H1 (cell line): ENCODE results near the gene GABRA4. TPM values are rescaled to one million over a fixed set of nuclear protein-coding genes. Genes with fewer than 3 reads are reported as not detected.

Source experiments
- CTCF ChIA-PET: fragments of 300-600 bp; sonication (Branson Sonifier 250); formaldehyde crosslinking; loops from one replicate; lab custom pipeline; 2021; ENCODE audit not compliant: partially characterized antibody; lab: Charles Lee
- POLR2A ChIA-PET: fragments of 300-600 bp; sonication (Branson Sonifier 250); formaldehyde crosslinking; loops from one replicate; lab custom pipeline; 2021; ENCODE audit warnings: inconsistent platforms; ENCODE audit not compliant: partially characterized antibody; lab: Charles Lee
- DNase-seq, 2 experiments: peaks; one replicate each; pipeline versions ENCODE4 v3.0.0 to v3.0.0-alpha.2; 2010 to 2022; ENCODE audit warnings: low spot score in 2 of 2, low read depth in 1 of 2, mixed read lengths in 1 of 2
- FAIRE-seq: peaks from 2 replicates; lab custom pipeline; 2011; peaks lifted over from hg19 to GRCh38; lab: Jason Lieb, UNC
- H2AFZ ChIP-seq: 2 replicates; pipeline ENCODE4 v1.8.1; 2012; ENCODE audit warnings: low read length, inconsistent platforms
- H2AK5ac ChIP-seq: 2 replicates; pipeline ENCODE4 v1.6.1; 2013; ENCODE audit warnings: low read depth, low read length
- H2BK120ac ChIP-seq: replicated peaks from 2 replicates; pipeline ENCODE3; 2013; ENCODE audit warnings: low read depth, low read length, inconsistent platforms
- H2BK12ac ChIP-seq: 2 replicates; pipeline ENCODE4 v1.6.1; 2013; ENCODE audit warnings: low read depth, low read length
- H2BK15ac ChIP-seq: 2 replicates; pipeline ENCODE4 v1.6.1; 2013; ENCODE audit warnings: low read length
- H2BK20ac ChIP-seq: 2 replicates; pipeline ENCODE4 v1.6.1; 2013; ENCODE audit warnings: low read length
- H2BK5ac ChIP-seq: 2 replicates; pipeline ENCODE4 v1.6.1; 2013; ENCODE audit warnings: low read depth, low read length
- H3K14ac ChIP-seq: 2 replicates; pipeline ENCODE4 v1.6.1; 2013; ENCODE audit warnings: inconsistent platforms; ENCODE audit not compliant: insufficient read length
- H3K18ac ChIP-seq: 2 replicates; pipeline ENCODE4 v1.6.1; 2013; ENCODE audit warnings: low read length; ENCODE audit errors: extremely low read depth
- H3K23ac ChIP-seq: 2 replicates; pipeline ENCODE4 v1.6.1; 2013; ENCODE audit warnings: inconsistent platforms; ENCODE audit not compliant: insufficient read length
- H3K23me2 ChIP-seq: 2 replicates; pipeline ENCODE4 v1.6.1; 2013; ENCODE audit warnings: low read depth, low read length
- H3K27ac ChIP-seq: 2 replicates; pipeline ENCODE4 v1.6.1; 2011; ENCODE audit warnings: low read depth, low read length, inconsistent platforms
- H3K27me3 ChIP-seq, 4 experiments: replicated peaks in 1 of 4; 1 replicate in 1 of 4; 2 replicates in 3 of 4; pipeline versions ENCODE4 v1.6.1 to v1.8.1; 2011 to 2013; ENCODE audit warnings: low read length in 3 of 4, mild to moderate bottlenecking in 3 of 4, inconsistent platforms in 2 of 4, mixed read lengths in 2 of 4, moderate library complexity in 1 of 4; ENCODE audit not compliant: control insufficient read depth in 3 of 4, insufficient read depth in 3 of 4; ENCODE audit errors: extremely low read depth in 1 of 4
- H3K36me3 ChIP-seq, 4 experiments: 2 replicates each; pipeline versions ENCODE4 v1.6.1 to v1.8.1; 2011 to 2013; ENCODE audit warnings: mild to moderate bottlenecking in 4 of 4, low read length in 3 of 4, moderate library complexity in 2 of 4, control low read depth in 1 of 4, inconsistent platforms in 1 of 4; ENCODE audit not compliant: insufficient read depth in 4 of 4, control insufficient read depth in 2 of 4
- H3K4ac ChIP-seq: replicated peaks from 2 replicates; pipeline ENCODE3; 2013; ENCODE audit warnings: low read length, low read depth, mixed read lengths, inconsistent platforms; ENCODE audit not compliant: insufficient read length
- H3K4me1 ChIP-seq, 4 experiments: replicated peaks in 1 of 4; 1 replicate in 1 of 4; 2 replicates in 3 of 4; pipeline versions ENCODE4 v1.6.1 to v1.8.1; 2011 to 2013; ENCODE audit warnings: low read length in 3 of 4, inconsistent platforms in 2 of 4, mixed read lengths in 1 of 4; ENCODE audit not compliant: insufficient read depth in 4 of 4, control insufficient read depth in 3 of 4
- H3K4me2 ChIP-seq, 2 experiments: 2 replicates each; pipeline versions ENCODE4 v1.6.1 to v1.8.1; 2011 to 2013; ENCODE audit warnings: low read depth in 2 of 2, low read length in 2 of 2, control low read depth in 1 of 2, inconsistent platforms in 1 of 2, mild to moderate bottlenecking in 1 of 2; ENCODE audit not compliant: insufficient read depth in 1 of 2
- H3K4me3 ChIP-seq, 4 experiments: fragments of 200-600, 300-600 bp in 1 of 4; sonication (generic), shearing (Covaris generic), sonication (Bioruptor Twin) in 1 of 4; 2 replicates each; pipeline versions ENCODE4 v1.5.1 to v1.8.1; 2011 to 2016; ENCODE audit warnings: low read length in 4 of 4, low read depth in 3 of 4, control low read depth in 2 of 4, inconsistent platforms in 2 of 4, mild to moderate bottlenecking in 2 of 4, mixed read lengths in 1 of 4, moderate library complexity in 1 of 4; ENCODE audit not compliant: insufficient read depth in 2 of 4; ENCODE audit errors: extremely low read depth in 1 of 4
- H3K56ac ChIP-seq: replicated peaks from 2 replicates; pipeline ENCODE3; 2013; ENCODE audit warnings: low read depth, mild to moderate bottlenecking, mixed read lengths, low read length, inconsistent platforms; ENCODE audit not compliant: insufficient read length
- H3K79me1 ChIP-seq: 2 replicates; pipeline ENCODE4 v1.6.1; 2013; ENCODE audit warnings: low read depth, low read length, control low read depth
- H3K79me2 ChIP-seq, 2 experiments: 2 replicates each; pipeline versions ENCODE4 v1.6.1 to v1.8.1; 2012 to 2013; ENCODE audit warnings: low read length in 2 of 2, mild to moderate bottlenecking in 2 of 2, inconsistent platforms in 1 of 2; ENCODE audit not compliant: insufficient read depth in 2 of 2, control insufficient read depth in 1 of 2
- H3K9ac ChIP-seq, 4 experiments: replicated peaks in 1 of 4; 1 replicate in 1 of 4; 2 replicates in 3 of 4; pipeline versions ENCODE4 v1.6.1 to v1.8.1; 2011 to 2013; ENCODE audit warnings: low read depth in 3 of 4, low read length in 3 of 4, control low read depth in 2 of 4, mild to moderate bottlenecking in 2 of 4, moderate library complexity in 2 of 4, inconsistent platforms in 1 of 4; ENCODE audit errors: extremely low read depth in 1 of 4
- H3K9me3 ChIP-seq, 2 experiments: 2 replicates each; pipeline versions ENCODE4 v1.6.1 to v1.8.1; 2012 to 2013; ENCODE audit warnings: mild to moderate bottlenecking in 2 of 2, moderate library complexity in 2 of 2, control low read depth in 1 of 2, inconsistent platforms in 1 of 2, low read depth in 1 of 2, low read length in 1 of 2, mixed read lengths in 1 of 2; ENCODE audit not compliant: insufficient read depth in 2 of 2
- H4K20me1 ChIP-seq, 2 experiments: replicated peaks in 1 of 2; 2 replicates each; pipeline versions ENCODE3 to v1.8.1; 2011 to 2013; ENCODE audit warnings: inconsistent platforms in 2 of 2, low read length in 2 of 2, mild to moderate bottlenecking in 1 of 2; ENCODE audit not compliant: insufficient read depth in 2 of 2, control insufficient read depth in 1 of 2
- H4K5ac ChIP-seq: 2 replicates; pipeline ENCODE4 v1.6.1; 2013; ENCODE audit warnings: low read length, low read depth, mixed read lengths, inconsistent platforms; ENCODE audit not compliant: insufficient read length
- H4K8ac ChIP-seq: 2 replicates; pipeline ENCODE4 v1.8.0; 2013; ENCODE audit warnings: mild to moderate bottlenecking, moderate library complexity, low read length, inconsistent platforms; ENCODE audit not compliant: insufficient read depth; ENCODE audit errors: extremely low read depth
- H4K91ac ChIP-seq: replicated peaks from 2 replicates; pipeline ENCODE3; 2013; ENCODE audit warnings: low read length, mixed read lengths, inconsistent platforms; ENCODE audit not compliant: insufficient read length
- CEBPB ChIP-seq: IDR thresholded peaks from 2 replicates; pipeline ENCODE4 v1.6.1; 2012; ENCODE audit warnings: low read depth, low read length
- EZH2 ChIP-seq: fragments of 200-600 bp; sonication (generic); IDR thresholded peaks from 2 replicates; pipeline ENCODE4 v1.7.1; 2012; ENCODE audit warnings: low read depth, mild to moderate bottlenecking, moderate library complexity, low read length, inconsistent platforms; ENCODE audit not compliant: severe bottlenecking
- JUND ChIP-seq: IDR thresholded peaks from 2 replicates; pipeline ENCODE4 v1.6.1; 2011; ENCODE audit warnings: mild to moderate bottlenecking, improper control_type of control experiment, low read length
- RNF2 ChIP-seq: fragments of 200-900, 300-1000 bp; sonication (generic); IDR thresholded peaks from 2 replicates; pipeline ENCODE4 v1.7.1; 2016; ENCODE audit warnings: borderline replicate concordance, low read depth, mild to moderate bottlenecking, antibody characterized with exemption, low read length; ENCODE audit not compliant: poor library complexity, severe bottlenecking; ENCODE audit errors: missing control alignments
- WGBS, 2 experiments: shearing (Covaris generic) in 1 of 2; methylation state at CpG; one replicate each; pipeline versions ENCODE4 v1.1.6 to v1.1.7; 2013 to 2015; ENCODE audit warnings: low lambda C conversion rate in 2 of 2, mixed read lengths in 2 of 2, inconsistent platforms in 1 of 2, low coverage in 1 of 2, missing lambda C conversion rate in 1 of 2; ENCODE audit not compliant: insufficient replicate concordance in 2 of 2, insufficient coverage in 1 of 2, insufficient read length in 1 of 2; ENCODE audit errors: extremely low coverage in 1 of 2, missing lambda C conversion rate in 1 of 2; 5-methylcytosine and 5-hydroxymethylcytosine counted together
- polyA plus RNA-seq, 7 experiments: library from polyadenylated mRNA; depleted of rRNA in 3 of 7; stranded (reverse) in 5 of 7; unstranded in 2 of 7; fragments of >200 nt in 5 of 7; fragments of 200-250 nt in 2 of 7; gene quantifications; 1 replicate in 5 of 7; 2 replicates in 1 of 7; 4 replicates in 1 of 7; pipeline versions ENCODE4 v1.2.1 to v1.2.3, GENCODE V29; 2011 to 2013; ENCODE audit warnings: missing spikeins in 2 of 7, mixed read lengths in 2 of 7
- total RNA-seq: library from RNA; stranded (reverse); fragmentation: NEBNext Ultra II Directional; extraction: Animal tissue kit (Norgen Biotek cat#: 25700); gene quantifications from 2 replicates; pipeline ENCODE4 v1.2.1, GENCODE V29; 2021

Gene GABRA4
- total and polyA plus RNA-seq, 2 of the 8 experiments (the other 6 are each of a cell fraction or from before 2014, with no cell fraction given): 0.09 to 0.37 TPM

DNA sequence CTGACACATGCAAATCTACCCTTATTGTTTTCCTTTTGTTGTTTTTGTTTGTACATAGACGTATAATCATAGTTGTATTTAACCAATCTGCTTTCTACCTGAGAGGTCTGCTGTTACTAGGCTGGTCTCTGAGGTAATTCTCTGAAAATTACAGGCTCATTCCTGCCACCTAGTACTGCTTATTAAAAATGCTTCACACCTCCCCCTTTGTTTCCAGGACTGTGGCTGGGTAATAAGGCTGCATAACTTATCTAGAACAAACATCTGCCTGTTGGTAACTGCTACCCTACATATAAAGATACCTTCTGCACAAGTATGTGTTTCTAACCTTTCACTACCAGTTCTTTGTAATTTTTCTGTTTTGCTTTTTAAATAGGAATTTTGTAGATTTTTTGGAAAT, 118.6 kb downstream of the GABRA4 start:
- H4K8ac ChIP-seq: no peak overlapping the region
- ChIA-PET CTCF (no interaction called here), POLR2A (no interaction called here)
- no peak overlapping the region for H3K4me3 ChIP-seq
- H3K4me2 ChIP-seq: no peak overlapping the region
- H4K20me1 ChIP-seq: no peaks in the 10 kb centered on the region
- no peak overlapping the region for H3K18ac ChIP-seq
- FAIRE-seq (no peak), DNase-seq (no peak)
- no peak overlapping the region for H2BK5ac ChIP-seq
- WGBS, 2 experiments: 91% methylated on average over 1 of the region's 1 CpG; no CpG with 5 or more reads in 1 of the 2 experiments
- H3K4ac ChIP-seq: no peak overlapping the region
- H4K5ac ChIP-seq: no peak overlapping the region
- H3K27me3 ChIP-seq: no peaks in the 10 kb centered on the region
- no peaks in the 10 kb centered on the region for H3K79me2 ChIP-seq
- H3K36me3 ChIP-seq: no peaks in the 10 kb centered on the region
- no peaks in the 10 kb centered on the region for H3K4me1 ChIP-seq
- H3K56ac ChIP-seq: no peak overlapping the region
- no peak overlapping the region for H2AK5ac ChIP-seq
- no peak overlapping the region for H3K23ac ChIP-seq
- H2BK120ac ChIP-seq: no peak overlapping the region
- no peaks in the 10 kb centered on the region for H3K9me3 ChIP-seq
- H2BK12ac ChIP-seq: no peak overlapping the region
- H2BK15ac ChIP-seq: no peak overlapping the region
- no peak overlapping the region for H4K91ac ChIP-seq
- H2AFZ ChIP-seq: no peak overlapping the region
- H3K27ac ChIP-seq: no peak overlapping the region
- H3K14ac ChIP-seq: no peak overlapping the region
- H3K23me2 ChIP-seq: no peaks in the 10 kb centered on the region
- no peak overlapping the region for H3K9ac ChIP-seq
- H2BK20ac ChIP-seq: no peak overlapping the region
- H3K79me1 ChIP-seq: no peaks in the 10 kb centered on the region
- TF ChIP-seq CEBPB: no peak
- no peak for TF ChIP-seq EZH2
- no peak for TF ChIP-seq JUND
- no peak for TF ChIP-seq RNF2
